ENCODE data around the gene APLNR.

The APLNR gene

DNA sequence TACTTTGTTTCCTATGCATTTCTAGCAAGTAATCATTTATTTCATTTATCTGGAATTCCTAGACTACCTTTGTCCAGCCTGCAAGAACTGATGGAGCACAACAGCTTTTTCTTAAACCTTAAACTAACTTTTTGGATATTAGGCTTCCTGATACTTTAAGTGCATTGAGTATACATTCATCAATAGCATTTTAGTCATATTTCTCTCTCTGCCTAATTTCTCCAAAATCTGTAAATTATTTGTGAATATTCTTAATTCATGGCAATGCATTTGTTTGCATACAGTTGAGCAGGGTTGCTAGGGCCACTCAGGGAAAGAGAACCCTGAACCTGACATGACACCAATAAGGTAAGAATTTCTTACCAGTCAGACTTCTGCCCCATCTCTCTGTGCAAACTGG is 29.1 kb upstream of the APLNR start:
- H3K4me3 ChIP-seq (replicated peaks; ENCODE audit: low read depth, low read length), result no peak overlapping the region
- TF ChIP-seq, protein P1, sequence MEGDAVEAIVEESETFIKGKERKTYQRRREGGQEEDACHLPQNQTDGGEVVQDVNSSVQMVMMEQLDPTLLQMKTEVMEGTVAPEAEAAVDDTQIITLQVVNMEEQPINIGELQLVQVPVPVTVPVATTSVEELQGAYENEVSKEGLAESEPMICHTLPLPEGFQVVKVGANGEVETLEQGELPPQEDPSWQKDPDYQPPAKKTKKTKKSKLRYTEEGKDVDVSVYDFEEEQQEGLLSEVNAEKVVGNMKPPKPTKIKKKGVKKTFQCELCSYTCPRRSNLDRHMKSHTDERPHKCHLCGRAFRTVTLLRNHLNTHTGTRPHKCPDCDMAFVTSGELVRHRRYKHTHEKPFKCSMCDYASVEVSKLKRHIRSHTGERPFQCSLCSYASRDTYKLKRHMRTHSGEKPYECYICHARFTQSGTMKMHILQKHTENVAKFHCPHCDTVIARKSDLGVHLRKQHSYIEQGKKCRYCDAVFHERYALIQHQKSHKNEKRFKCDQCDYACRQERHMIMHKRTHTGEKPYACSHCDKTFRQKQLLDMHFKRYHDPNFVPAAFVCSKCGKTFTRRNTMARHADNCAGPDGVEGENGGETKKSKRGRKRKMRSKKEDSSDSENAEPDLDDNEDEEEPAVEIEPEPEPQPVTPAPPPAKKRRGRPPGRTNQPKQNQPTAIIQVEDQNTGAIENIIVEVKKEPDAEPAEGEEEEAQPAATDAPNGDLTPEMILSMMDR (IDR thresholded peaks at IDR 0.05; ENCODE audit: low read depth, low read length, missing control alignments), result no peak
- no peak for DNase-seq (ENCODE audit: extremely low read depth, low read depth)

DNA sequence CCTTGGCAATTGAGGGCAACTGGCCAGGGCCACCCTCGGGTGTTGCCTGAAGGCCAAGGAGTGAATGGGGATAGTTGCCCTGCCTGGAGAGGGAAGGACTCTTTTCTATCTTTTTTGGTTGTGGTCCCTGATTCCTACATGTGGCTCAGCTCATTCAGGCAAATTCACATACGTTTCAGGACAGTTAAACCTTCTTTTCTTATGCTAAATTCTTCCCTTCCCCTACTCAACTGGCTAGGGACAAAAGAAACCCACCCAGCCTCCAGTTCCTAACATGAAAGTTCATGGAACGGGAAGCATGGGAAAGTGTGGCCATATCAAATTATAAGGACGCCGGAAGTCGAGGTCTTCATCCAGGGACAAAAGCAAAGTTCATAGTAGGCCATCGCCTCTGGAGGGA is 26.3 kb upstream of the APLNR start:
- TF ChIP-seq, protein P1 (IDR thresholded peaks at IDR 0.05; ENCODE audit: low read depth, low read length, missing control alignments), result no peak
- H3K4me3 ChIP-seq (replicated peaks; ENCODE audit: low read depth, low read length), result no peak overlapping the region
- DNase-seq (ENCODE audit: extremely low read depth, low read depth), result no peak

DNA sequence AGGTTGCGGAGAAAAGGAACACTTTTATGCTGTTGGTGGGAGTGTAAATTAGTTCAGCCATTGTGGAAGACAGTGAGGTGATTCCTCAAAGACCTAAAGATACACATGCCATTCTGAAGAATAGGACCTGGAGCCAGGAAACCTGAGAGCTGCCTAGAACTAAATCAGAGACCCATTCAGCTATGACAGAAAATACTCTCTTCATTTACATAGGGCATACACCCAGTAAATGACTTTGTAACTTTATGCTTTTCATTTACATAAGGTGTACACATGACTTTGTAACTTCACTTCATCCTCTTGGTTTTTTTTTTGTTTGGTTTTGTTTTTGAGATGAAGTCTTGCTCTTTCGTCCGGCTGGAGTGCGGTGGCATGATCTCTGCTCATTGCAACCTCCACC is 25.1 kb upstream of the APLNR start:
- TF ChIP-seq, protein P1 (IDR thresholded peaks at IDR 0.05; ENCODE audit: low read depth, low read length, missing control alignments), result no peak
- H3K4me3 ChIP-seq (replicated peaks; ENCODE audit: low read depth, low read length), result no peak overlapping the region

DNA sequence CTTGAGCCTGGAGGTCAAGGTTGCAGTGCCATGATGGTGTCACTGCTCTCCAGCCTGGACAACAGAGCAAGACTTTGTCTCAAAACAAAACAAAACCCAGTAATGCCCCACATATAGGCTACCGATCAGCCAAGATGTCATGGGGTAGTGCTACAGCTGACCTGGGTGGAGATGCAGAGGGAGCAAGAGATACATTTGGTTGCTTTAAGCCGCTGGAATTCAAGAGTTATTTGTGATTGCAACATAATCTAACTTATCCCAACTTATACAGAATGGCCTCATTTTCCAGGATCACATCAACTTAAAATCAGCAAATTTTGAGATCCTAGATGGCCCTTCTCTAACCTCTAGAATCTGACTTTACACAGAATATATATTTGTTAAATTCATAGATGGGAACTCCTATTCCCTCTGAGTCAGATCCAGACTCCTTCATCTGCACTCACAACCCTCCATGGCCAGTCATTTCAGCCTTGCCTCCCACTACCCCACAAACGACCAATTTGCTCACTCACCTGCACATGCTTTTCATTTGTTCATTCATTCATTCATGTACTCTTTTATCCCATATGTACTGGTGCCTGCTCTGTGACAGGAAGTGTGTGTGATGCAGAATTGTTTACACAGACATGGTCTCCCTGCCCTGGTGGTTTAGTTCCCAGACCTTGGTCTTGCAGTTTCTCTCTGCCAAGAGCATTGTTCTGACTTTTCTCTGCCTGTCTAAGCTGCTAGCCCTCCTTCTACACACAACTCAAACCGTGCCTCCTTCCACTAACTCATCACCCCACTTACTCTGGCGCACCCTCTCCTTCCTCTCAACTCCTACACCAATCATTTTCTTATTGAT is 24.1 kb upstream of the APLNR start:
- no peak for DNase-seq (ENCODE audit: extremely low read depth, low read depth)
- no peak overlapping the region for H3K4me3 ChIP-seq (replicated peaks; ENCODE audit: low read depth, low read length)
- TF ChIP-seq, protein P1 (IDR thresholded peaks at IDR 0.05; ENCODE audit: low read depth, low read length, missing control alignments), result no peak

More for the DNA sequence above, 25.1 kb upstream of the APLNR start:
- no peak for DNase-seq (ENCODE audit: extremely low read depth, low read depth)

DNA sequence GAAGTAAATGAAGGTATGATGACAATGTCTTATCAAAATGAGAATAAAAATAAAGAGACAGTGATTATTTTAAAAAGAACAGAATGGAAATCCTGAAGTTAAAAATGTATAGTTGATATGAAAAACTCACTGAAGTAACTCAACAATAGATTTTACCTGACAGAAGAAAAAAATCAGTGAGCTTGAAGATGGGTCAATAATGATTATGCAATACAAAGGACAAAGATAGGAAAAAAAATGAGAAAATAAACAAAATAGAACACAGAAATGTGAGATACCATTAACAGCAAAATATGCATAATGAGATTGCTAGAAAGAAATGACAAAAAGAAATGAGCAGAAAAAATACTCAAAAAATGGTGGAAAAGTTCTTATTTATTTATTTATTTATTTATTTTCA is 19.1 kb upstream of the APLNR start:
- TF ChIP-seq, protein P1 (IDR thresholded peaks at IDR 0.05; ENCODE audit: low read depth, low read length, missing control alignments), result no peak
- no peak overlapping the region for H3K4me3 ChIP-seq (replicated peaks; ENCODE audit: low read depth, low read length)
- no peak for DNase-seq (ENCODE audit: extremely low read depth, low read depth)

DNA sequence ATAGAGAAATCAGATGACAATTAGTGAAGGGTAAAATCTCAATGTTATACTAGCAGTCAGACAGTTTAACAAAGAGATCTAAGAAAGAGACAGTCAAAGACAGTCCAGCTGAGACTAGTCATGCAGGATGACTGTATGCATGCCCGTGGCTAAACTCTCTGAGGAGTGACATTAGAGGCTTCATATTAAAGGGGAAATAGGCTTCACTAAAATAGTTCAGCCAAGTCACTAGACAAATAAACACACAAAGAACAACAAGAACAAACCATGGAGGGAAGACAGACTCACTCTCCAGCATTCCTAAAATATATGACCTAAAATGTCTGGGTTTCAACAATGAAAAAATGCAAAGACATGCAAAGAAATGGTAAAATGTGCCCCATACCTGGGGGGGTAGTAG is 18.6 kb upstream of the APLNR start:
- DNase-seq (ENCODE audit: extremely low read depth, low read depth), result no peak
- TF ChIP-seq, protein P1 (IDR thresholded peaks at IDR 0.05; ENCODE audit: low read depth, low read length, missing control alignments), result no peak

More for the DNA sequence above, 18.6 kb upstream of the APLNR start:
- no peak overlapping the region for H3K4me3 ChIP-seq (replicated peaks; ENCODE audit: low read depth, low read length)
